Uterus (tissue), 4 donors: ENCODE data around the gene NPB. TPM values are rescaled to one million over a fixed set of nuclear protein-coding genes. Genes with fewer than 3 reads are reported as not detected.

Experiments
- DNase-seq, 2 donors: peaks; one replicate each; pipeline ENCODE4 v3.0.0-alpha.2; 2019 to 2020
- H3K27ac ChIP-seq, 2 donors: fragments of 200-600 bp; sonication (generic); 1 replicate in 1 of 2; 2 replicates in 1 of 2; pipeline ENCODE4 v1.5.1; 2016 to 2018
- H3K27me3 ChIP-seq, 2 donors: fragments of 200-600 bp; sonication (generic); one replicate each; pipeline ENCODE4 v1.5.1; 2018 to 2019; ENCODE audit warnings: control low read depth in 1 of 2
- H3K36me3 ChIP-seq, 2 donors: fragments of 200-600 bp; sonication (generic); one replicate each; pipeline ENCODE4 v1.5.1; 2019; ENCODE audit warnings: control low read depth in 1 of 2
- H3K4me1 ChIP-seq, 2 donors: fragments of 200-600 bp; sonication (generic); one replicate each; pipeline ENCODE4 v1.5.1; 2018 to 2019; ENCODE audit warnings: control low read depth in 1 of 2
- H3K4me3 ChIP-seq, 2 donors: fragments of 200-600 bp; sonication (generic); 1 replicate in 1 of 2; 2 replicates in 1 of 2; pipeline ENCODE4 v1.5.1; 2018 to 2019; ENCODE audit warnings: mild to moderate bottlenecking in 1 of 2
- H3K9me3 ChIP-seq, 2 donors: fragments of 200-600 bp; sonication (generic); one replicate each; pipeline ENCODE4 v1.5.1; 2019; ENCODE audit warnings: control low read depth in 1 of 2
- POLR2A ChIP-seq, 2 donors: fragments of 450-650 bp; IDR thresholded peaks; one replicate each; pipeline ENCODE4 v1.6.1; 2016; ENCODE audit warnings: antibody characterized with exemption in 2 of 2, mild to moderate bottlenecking in 1 of 2, moderate library complexity in 1 of 2
- intact Hi-C: fragments of 100-400 bp; cut with DNase I; formaldehyde crosslinking; loops from one replicate; pipeline ENCODE4 v1.15.1; 2023; ENCODE audit warnings: low total_unique reads
- total RNA-seq, 4 donors: library from RNA; depleted of rRNA in 3 of 4; stranded (reverse); fragments of >200 nt in 3 of 4; gene quantifications; one replicate each; pipeline versions ENCODE4 v1.1.0 to v1.2.4, GENCODE V29; 2014 to 2023
- TF ChIP-seq, protein P1 (sequence below), 4 experiments: fragments of 200-600 bp in 2 of 4; fragments of 450-650 bp in 2 of 4; sonication (generic) in 2 of 4; IDR thresholded peaks; one replicate each; pipeline ENCODE4 v1.5.1; 2016 to 2019; ENCODE audit warnings: antibody characterized with exemption in 4 of 4, mild to moderate bottlenecking in 2 of 4, moderate library complexity in 1 of 4
- donor health status: DM: yes; HTN: yes; CAD: no.

Gene NPB
- total RNA-seq, 4 donors from 2014 or later: 2.0 to 2.1 TPM; not detected in 2

GRCh38 chr17:81925860-81926450 is 23.9 kb downstream of the NPB start:
- Histone ChIP-seq H3K36me3 (no peaks in the 10 kb centered on the region), H3K9me3 (no peaks in the 10 kb centered on the region), H3K4me3 (peak overlapping the region; percentile 60 to 90), H3K27me3 (no peaks in the 10 kb centered on the region), H3K4me1 (peaks cover 4 to 30% of the 10 kb centered on the region in 2 donors), H3K27ac (peak overlapping the region; percentile 88 to 93)
- intact Hi-C loops: no loop called here
- TF ChIP-seq POLR2A (IDR thresholded peaks at IDR 0.05): no peak
- TF ChIP-seq, protein P1, sequence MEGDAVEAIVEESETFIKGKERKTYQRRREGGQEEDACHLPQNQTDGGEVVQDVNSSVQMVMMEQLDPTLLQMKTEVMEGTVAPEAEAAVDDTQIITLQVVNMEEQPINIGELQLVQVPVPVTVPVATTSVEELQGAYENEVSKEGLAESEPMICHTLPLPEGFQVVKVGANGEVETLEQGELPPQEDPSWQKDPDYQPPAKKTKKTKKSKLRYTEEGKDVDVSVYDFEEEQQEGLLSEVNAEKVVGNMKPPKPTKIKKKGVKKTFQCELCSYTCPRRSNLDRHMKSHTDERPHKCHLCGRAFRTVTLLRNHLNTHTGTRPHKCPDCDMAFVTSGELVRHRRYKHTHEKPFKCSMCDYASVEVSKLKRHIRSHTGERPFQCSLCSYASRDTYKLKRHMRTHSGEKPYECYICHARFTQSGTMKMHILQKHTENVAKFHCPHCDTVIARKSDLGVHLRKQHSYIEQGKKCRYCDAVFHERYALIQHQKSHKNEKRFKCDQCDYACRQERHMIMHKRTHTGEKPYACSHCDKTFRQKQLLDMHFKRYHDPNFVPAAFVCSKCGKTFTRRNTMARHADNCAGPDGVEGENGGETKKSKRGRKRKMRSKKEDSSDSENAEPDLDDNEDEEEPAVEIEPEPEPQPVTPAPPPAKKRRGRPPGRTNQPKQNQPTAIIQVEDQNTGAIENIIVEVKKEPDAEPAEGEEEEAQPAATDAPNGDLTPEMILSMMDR (IDR thresholded peaks at IDR 0.05): no peak
- no peak for DNase-seq

DNA sequence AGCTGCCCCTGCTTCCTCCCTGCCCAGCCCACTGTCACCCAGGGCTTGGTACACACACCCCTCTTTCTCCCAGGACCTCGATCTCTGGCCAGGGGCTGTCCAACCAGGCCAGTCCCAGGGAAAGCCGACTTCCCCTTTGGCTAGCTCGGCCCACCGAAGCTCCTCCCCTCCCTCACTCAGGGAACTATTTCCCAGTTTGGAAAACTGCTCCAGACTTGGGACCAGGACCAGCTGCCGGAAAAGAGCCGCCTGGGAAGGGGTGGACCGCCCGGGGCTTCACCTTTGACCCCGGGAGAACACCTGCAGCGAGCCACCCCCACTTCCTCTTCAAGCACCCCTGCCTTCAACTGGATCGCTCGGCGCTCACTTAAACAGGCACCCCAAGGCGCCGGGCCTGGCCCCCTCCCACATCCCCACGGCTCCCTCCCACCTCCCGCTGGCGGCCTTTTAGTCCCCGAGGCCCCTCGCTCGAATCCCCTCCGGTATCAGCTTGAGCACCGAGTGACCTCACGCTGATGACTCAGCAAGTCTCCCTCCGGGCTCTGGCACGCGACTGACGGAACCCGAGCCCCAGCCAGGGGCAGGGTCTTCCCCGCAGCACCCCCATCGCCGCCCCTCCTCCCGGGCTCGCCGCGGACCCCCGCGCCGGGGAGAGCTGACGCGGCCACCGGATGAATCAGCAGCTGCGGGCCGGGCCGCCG is 24.6 kb downstream of the NPB start:
- Histone ChIP-seq H3K27ac (peak overlapping the region; percentile 88 to 93), H3K27me3 (no peaks in the 10 kb centered on the region), H3K4me3 (peak overlapping the region; percentile 60 to 90), H3K36me3 (no peaks in the 10 kb centered on the region), H3K9me3 (no peaks in the 10 kb centered on the region), H3K4me1 (peaks cover 4 to 30% of the 10 kb centered on the region in 2 donors)
- TF ChIP-seq, protein P1 (IDR thresholded peaks at IDR 0.05): no peak
- peak; percentile 4 to 6 for TF ChIP-seq POLR2A (IDR thresholded peaks at IDR 0.05)
- intact Hi-C loops: no loop called here
- peak; percentile 70 to 72 for DNase-seq

DNA sequence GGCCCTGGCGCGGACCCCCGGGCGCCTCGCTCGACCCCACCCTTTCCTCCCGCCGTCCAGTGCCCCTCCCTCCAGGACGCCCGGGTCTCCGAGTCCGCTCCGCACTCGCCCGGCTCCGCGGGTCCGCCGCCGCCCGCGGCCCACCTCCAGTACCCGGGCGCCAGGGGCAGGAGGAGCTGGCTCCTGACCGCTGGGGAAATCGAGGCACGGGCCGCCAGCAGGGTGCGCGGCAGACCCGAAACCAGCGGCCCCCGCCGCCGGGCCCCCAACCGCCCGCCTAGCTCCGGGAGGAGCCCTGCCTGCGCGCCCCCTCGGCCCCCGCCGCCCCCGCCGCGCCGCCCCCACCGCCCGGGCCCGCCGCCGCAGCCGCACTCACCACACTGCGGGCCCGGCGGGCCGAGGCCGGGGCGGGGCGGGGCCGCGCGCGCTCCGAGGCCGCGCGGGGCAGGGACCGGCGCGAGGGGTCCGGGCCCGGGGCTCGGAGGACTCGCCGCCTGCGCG is 25.2 kb downstream of the NPB start:
- peaks cover 4 to 30% of the 10 kb centered on the region in 2 donors for H3K4me1 ChIP-seq
- DNase-seq: peak in 1 of 2 donors; percentile 46
- no peaks in the 10 kb centered on the region for H3K27me3 ChIP-seq
- no peaks in the 10 kb centered on the region for H3K9me3 ChIP-seq
- TF ChIP-seq, protein P1 (IDR thresholded peaks at IDR 0.05): no peak
- TF ChIP-seq POLR2A (IDR thresholded peaks at IDR 0.05): no peak
- intact Hi-C loops: no loop called here
- H3K4me3 ChIP-seq: peak overlapping the region; percentile 60 to 90
- no peaks in the 10 kb centered on the region for H3K36me3 ChIP-seq
- H3K27ac ChIP-seq: peak overlapping the region; percentile 88 to 93

- peak; percentile 92 to 94 for DNase-seq
- intact Hi-C loops: no loop called here
- H3K9me3 ChIP-seq: no peaks in the 10 kb centered on the region
- no peaks in the 10 kb centered on the region for H3K27me3 ChIP-seq
- TF ChIP-seq POLR2A (IDR thresholded peaks at IDR 0.05): peak; percentile 65 to 73
- TF ChIP-seq, protein P1 (IDR thresholded peaks at IDR 0.05): peak in 3 of 4 experiments; percentile 25 to 52 (median 38)
- peaks cover 4 to 25% of the 10 kb centered on the region in 2 donors for H3K4me1 ChIP-seq
- H3K4me3 ChIP-seq: peak within 1 kb of the TSS; percentile 60 to 90
- H3K27ac ChIP-seq: peak within 1 kb of the TSS; percentile 88 to 93
- no peaks in the 10 kb centered on the region for H3K36me3 ChIP-seq
Observed at GRCh38 chr17:81927653-81928543, 25.9 kb downstream of the NPB start, which contains the start of gene MAFG. TSS of gene MAFG (minus strand) at chr17:81927735. CDS start at chr17:81923185, 4,550 bp downstream.
